GM23248 (cell line): ENCODE measurements around the gene GRAP2.

Experiments used
- EZH2 ChIP-seq: fragments of 200-600 bp; sonication (generic); IDR thresholded peaks from 2 replicates; pipeline ENCODE4 v1.6.1; 2018; ENCODE audit warnings: antibody characterized with exemption, mild to moderate bottlenecking; ENCODE audit not compliant: insufficient read depth, poor library complexity, severe bottlenecking
- EZH2phosphoT487 ChIP-seq: fragments of 200-600 bp; sonication (generic); IDR thresholded peaks from 2 replicates; pipeline ENCODE4 v1.6.1; 2018; ENCODE audit warnings: antibody characterized with exemption, moderate library complexity, mild to moderate bottlenecking, low read depth; ENCODE audit not compliant: insufficient read depth

DNA sequence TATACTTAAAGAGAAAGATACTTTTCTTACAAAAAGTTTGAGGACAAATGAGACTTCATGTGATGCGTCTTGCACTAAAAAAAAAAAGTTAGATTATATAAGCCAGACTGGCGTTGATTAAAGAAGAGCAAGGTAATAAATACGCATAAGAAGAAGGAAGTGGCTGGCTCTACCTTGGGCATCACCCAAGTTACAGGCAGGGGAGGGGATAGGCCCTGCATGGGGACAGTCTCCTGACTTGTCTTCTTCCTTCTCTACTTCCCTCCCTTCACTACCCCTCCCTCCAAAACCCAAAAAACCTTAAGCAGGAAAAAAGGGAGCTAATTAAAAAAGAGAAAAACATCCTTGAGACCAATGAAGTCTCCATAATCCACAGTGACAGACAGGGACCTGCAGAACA is 37.0 kb downstream of the GRAP2 start:
- TF ChIP-seq EZH2, result no peak
- TF ChIP-seq EZH2phosphoT487, result no peak
